ENCODE measurements around the gene CD81. TPM values are rescaled to one million over a fixed set of nuclear protein-coding genes. Genes with fewer than 3 reads are reported as not detected.
A peak's percentile ranks its signal among the peaks of the same experiment; 100 is the strongest.

CD81 gene
- total and polyA plus RNA-seq, 10 of the 15 experiments (the other 5 are each of a cell fraction or from before 2014, with no cell fraction given), result 2.0 to 145 (median 57.2) TPM

- TF ChIP-seq, protein P1, sequence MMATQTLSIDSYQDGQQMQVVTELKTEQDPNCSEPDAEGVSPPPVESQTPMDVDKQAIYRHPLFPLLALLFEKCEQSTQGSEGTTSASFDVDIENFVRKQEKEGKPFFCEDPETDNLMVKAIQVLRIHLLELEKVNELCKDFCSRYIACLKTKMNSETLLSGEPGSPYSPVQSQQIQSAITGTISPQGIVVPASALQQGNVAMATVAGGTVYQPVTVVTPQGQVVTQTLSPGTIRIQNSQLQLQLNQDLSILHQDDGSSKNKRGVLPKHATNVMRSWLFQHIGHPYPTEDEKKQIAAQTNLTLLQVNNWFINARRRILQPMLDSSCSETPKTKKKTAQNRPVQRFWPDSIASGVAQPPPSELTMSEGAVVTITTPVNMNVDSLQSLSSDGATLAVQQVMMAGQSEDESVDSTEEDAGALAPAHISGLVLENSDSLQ (IDR thresholded peaks at IDR 0.05), result no peak
- no peak for TF ChIP-seq LARP7 (IDR thresholded peaks at IDR 0.05)
- TF ChIP-seq CHD1 (IDR thresholded peaks at IDR 0.05; ENCODE audit: low read depth, low read length), result no peak
- TF ChIP-seq BHLHE40 (IDR thresholded peaks at IDR 0.05; ENCODE audit: borderline replicate concordance in 1 of 2, low read depth in 2 of 2, low read length in 1 of 2), result no peak
- no peak for TF ChIP-seq TARDBP (IDR thresholded peaks at IDR 0.05; ENCODE audit: borderline replicate concordance)
- TF ChIP-seq, protein P2, sequence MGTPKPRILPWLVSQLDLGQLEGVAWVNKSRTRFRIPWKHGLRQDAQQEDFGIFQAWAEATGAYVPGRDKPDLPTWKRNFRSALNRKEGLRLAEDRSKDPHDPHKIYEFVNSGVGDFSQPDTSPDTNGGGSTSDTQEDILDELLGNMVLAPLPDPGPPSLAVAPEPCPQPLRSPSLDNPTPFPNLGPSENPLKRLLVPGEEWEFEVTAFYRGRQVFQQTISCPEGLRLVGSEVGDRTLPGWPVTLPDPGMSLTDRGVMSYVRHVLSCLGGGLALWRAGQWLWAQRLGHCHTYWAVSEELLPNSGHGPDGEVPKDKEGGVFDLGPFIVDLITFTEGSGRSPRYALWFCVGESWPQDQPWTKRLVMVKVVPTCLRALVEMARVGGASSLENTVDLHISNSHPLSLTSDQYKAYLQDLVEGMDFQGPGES (IDR thresholded peaks at IDR 0.05), result no peak
Observed at GRCh38 chr11:2427721-2428321, 50.7 kb downstream of the CD81 start (continued).

- H3K4me1 ChIP-seq (ENCODE audit: control insufficient read depth, insufficient read depth, low read length), result no peaks in the 10 kb centered on the region
- ChIA-PET POLR2A (no interaction called here), CTCF (interaction anchor here (1.1 kb wide), 1 partner anchor 103 kb away, joined by 8 read pairs; no protein-coding TSS in a partner anchor), SMC1A (ENCODE audit: uncharacterized antibody, unreplicated experiment) (interaction anchor here (1.1 kb wide), 1 partner anchor 103 kb away, joined by 8 read pairs; no protein-coding TSS in a partner anchor), RAD21 (ENCODE audit: unreplicated experiment) (interaction anchor here (0.9 to 1.7 kb wide), 3 partner anchors 100 to 105 kb away, joined by 3 to 5 read pairs (median 4); no protein-coding TSS in a partner anchor)
- intact Hi-C loops (cut with micrococcal nuclease; ENCODE audit: unreplicated experiment) (loop anchor here (1.0 to 10.0 kb wide), 3 partner anchors 56 to 460 kb away; no protein-coding TSS in a partner anchor), in situ Hi-C loops (cut with MboI) (loop anchor here (5.0 kb wide), 2 partner anchors 104 to 449 kb away; no protein-coding TSS in a partner anchor)
- no peak overlapping the region for H3K27ac ChIP-seq (ENCODE audit: control insufficient read depth, insufficient read depth)
- H2AFZ ChIP-seq (ENCODE audit: control insufficient read depth, low read depth, low read length), result no peak overlapping the region
- FAIRE-seq, result peak; percentile 41
- ATAC-seq, result peak; percentile 92
- H3K9me3 ChIP-seq (replicated peaks; ENCODE audit: control insufficient read depth, insufficient read depth, low read length), result no peaks in the 10 kb centered on the region; the same call in 2 of the 3 replicates
- 50% methylated on average over 8 of the region's 8 CpGs for WGBS (ENCODE audit: insufficient coverage, insufficient replicate concordance, low lambda C conversion rate, missing lambda C conversion rate)
- H3K27me3 ChIP-seq (replicated peaks in 1 of 2; ENCODE audit: control insufficient read depth in 2 of 2, insufficient read depth in 2 of 2, low read length in 1 of 2), result no peaks in the 10 kb centered on the region
- H3K4me3 ChIP-seq, result no peak overlapping the region
- H3K9ac ChIP-seq (ENCODE audit: control insufficient read depth, insufficient read depth, low read length), result no peak overlapping the region
- H4K20me1 ChIP-seq (ENCODE audit: control insufficient read depth, insufficient read depth), result no peaks in the 10 kb centered on the region
- H3K4me2 ChIP-seq (ENCODE audit: control insufficient read depth, insufficient read depth), result no peak overlapping the region
- H3K36me3 ChIP-seq (ENCODE audit: control insufficient read depth in 2 of 2, insufficient read depth in 2 of 2, low read length in 1 of 2), result no peaks in the 10 kb centered on the region
- no peak for DNase-seq (ENCODE audit: low read depth, low spot score)
- no TSS peak for BruUV-seq (replicated peaks)
- no peaks in the 10 kb centered on the region for H3K79me2 ChIP-seq (ENCODE audit: control insufficient read depth, insufficient read depth, low read length)
- TF ChIP-seq SMARCA5 (IDR thresholded peaks at IDR 0.05), result peak; percentile 41; the same call in 1 of the 2 replicates
- no peak for TF ChIP-seq EP300 (IDR thresholded peaks at IDR 0.05; ENCODE audit: borderline replicate concordance in 1 of 2, control insufficient read depth in 1 of 2, low read depth in 2 of 2, low read length in 2 of 2)
- TF ChIP-seq, protein P3, sequence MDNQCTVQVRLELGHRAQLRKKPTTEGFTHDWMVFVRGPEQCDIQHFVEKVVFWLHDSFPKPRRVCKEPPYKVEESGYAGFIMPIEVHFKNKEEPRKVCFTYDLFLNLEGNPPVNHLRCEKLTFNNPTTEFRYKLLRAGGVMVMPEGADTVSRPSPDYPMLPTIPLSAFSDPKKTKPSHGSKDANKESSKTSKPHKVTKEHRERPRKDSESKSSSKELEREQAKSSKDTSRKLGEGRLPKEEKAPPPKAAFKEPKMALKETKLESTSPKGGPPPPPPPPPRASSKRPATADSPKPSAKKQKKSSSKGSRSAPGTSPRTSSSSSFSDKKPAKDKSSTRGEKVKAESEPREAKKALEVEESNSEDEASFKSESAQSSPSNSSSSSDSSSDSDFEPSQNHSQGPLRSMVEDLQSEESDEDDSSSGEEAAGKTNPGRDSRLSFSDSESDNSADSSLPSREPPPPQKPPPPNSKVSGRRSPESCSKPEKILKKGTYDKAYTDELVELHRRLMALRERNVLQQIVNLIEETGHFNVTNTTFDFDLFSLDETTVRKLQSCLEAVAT (IDR thresholded peaks at IDR 0.05), result peak; percentile 50; the same call in 1 of the 2 replicates
- no peak for TF ChIP-seq ETV6 (conservative IDR thresholded peaks at IDR 0.05 in 1 of 2, IDR thresholded peaks at IDR 0.05 in 1 of 2; ENCODE audit: borderline replicate concordance in 1 of 2, low read depth in 1 of 2)
- TF ChIP-seq, protein P4, sequence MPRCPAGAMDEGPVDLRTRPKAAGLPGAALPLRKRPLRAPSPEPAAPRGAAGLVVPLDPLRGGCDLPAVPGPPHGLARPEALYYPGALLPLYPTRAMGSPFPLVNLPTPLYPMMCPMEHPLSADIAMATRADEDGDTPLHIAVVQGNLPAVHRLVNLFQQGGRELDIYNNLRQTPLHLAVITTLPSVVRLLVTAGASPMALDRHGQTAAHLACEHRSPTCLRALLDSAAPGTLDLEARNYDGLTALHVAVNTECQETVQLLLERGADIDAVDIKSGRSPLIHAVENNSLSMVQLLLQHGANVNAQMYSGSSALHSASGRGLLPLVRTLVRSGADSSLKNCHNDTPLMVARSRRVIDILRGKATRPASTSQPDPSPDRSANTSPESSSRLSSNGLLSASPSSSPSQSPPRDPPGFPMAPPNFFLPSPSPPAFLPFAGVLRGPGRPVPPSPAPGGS (IDR thresholded peaks at IDR 0.05; ENCODE audit: borderline replicate concordance, insufficient read depth, low read depth, low read length, poor library complexity, severe bottlenecking), result no peak
- peak; percentile 98 for TF ChIP-seq RAD21 (IDR thresholded peaks at IDR 0.05; ENCODE audit: insufficient read depth, low read depth, low read length)
- peak; percentile 63 for TF ChIP-seq YY1 (IDR thresholded peaks at IDR 0.05; ENCODE audit: low read depth, low read length)
- TF ChIP-seq RB1 (IDR thresholded peaks at IDR 0.05; ENCODE audit: borderline replicate concordance), result 0 out of 2 replicates have a peak, but pooled peaks have one; percentile 43
- 0 out of 4 replicates have a peak, but pooled peaks of 1 of the 2 experiments have one; percentile 36 for TF ChIP-seq BHLHE40 (IDR thresholded peaks at IDR 0.05; ENCODE audit: borderline replicate concordance in 1 of 2, low read depth in 2 of 2, low read length in 1 of 2)
- no peak for TF ChIP-seq TCF7 (IDR thresholded peaks at IDR 0.05; ENCODE audit: borderline replicate concordance)
Observed at GRCh38 chr11:2428322-2428795, 51.2 kb downstream of the CD81 start.

Data from GM12878 (cell line).